OCI-LY7 (cell line): ENCODE data around the gene ZNF101. TPM values are rescaled to one million over a fixed set of nuclear protein-coding genes. Genes with fewer than 3 reads are reported as not detected.
"Not testable (repeated sequence)": the region's sequence is repeated elsewhere in the genome, so short reads cannot be mapped to it uniquely, and the experiment has no call there.

Experiments
- BruUV-seq: library from RNA; stranded (reverse); fragments of 400-500 nt; replicated peaks from 2 replicates; lab custom pipeline; 2021; lab: Mats Ljungman, UMichigan
- CTCF ChIA-PET: fragments of 300-600 bp; sonication (Branson Sonifier 250); formaldehyde crosslinking; loops from one replicate; lab custom pipeline; 2022; ENCODE audit warnings: antibody characterized with exemption; ENCODE audit not compliant: unreplicated experiment; lab: Charles Lee
- POLR2A ChIA-PET: fragments of 300-600 bp; sonication (Branson Sonifier 250); formaldehyde crosslinking; loops from one replicate; lab custom pipeline; 2022; ENCODE audit warnings: antibody characterized with exemption; lab: Charles Lee
- DNase-seq: peaks from one replicate; pipeline ENCODE4 v3.0.0-alpha.2; 2015; ENCODE audit warnings: low spot score
- H2AFZ ChIP-seq: fragments of 200-600 bp; sonication (generic), shearing (Covaris generic); 2 replicates; pipeline ENCODE4 v1.6.1; 2014; ENCODE audit warnings: mild to moderate bottlenecking, antibody characterized with exemption, low read length, moderate library complexity
- H3K27ac ChIP-seq: fragments of 200-600 bp; sonication (generic); 2 replicates; pipeline ENCODE4 v1.5.1; 2014; ENCODE audit warnings: mixed run types, low read depth, mild to moderate bottlenecking, moderate library complexity, low read length, inconsistent platforms; ENCODE audit not compliant: poor library complexity, severe bottlenecking
- H3K36me3 ChIP-seq: fragments of 200-600 bp; sonication (generic); 2 replicates; pipeline ENCODE4 v1.6.1; 2014; ENCODE audit warnings: mild to moderate bottlenecking, antibody characterized with exemption, low read length, moderate library complexity, mixed read lengths; ENCODE audit not compliant: insufficient read depth
- H3K4me1 ChIP-seq: fragments of 200-600 bp; sonication (generic); 2 replicates; pipeline ENCODE4 v1.5.1; 2014; ENCODE audit warnings: mild to moderate bottlenecking, low read length; ENCODE audit not compliant: insufficient read depth, poor library complexity, severe bottlenecking
- H3K4me2 ChIP-seq: fragments of 200-600 bp; sonication (generic); 2 replicates; pipeline ENCODE4 v1.6.1; 2014; ENCODE audit warnings: mild to moderate bottlenecking, low read length
- H3K4me3 ChIP-seq: fragments of 200-600 bp; sonication (generic); 2 replicates; pipeline ENCODE4 v1.5.1; 2014; ENCODE audit warnings: mild to moderate bottlenecking, low read depth, low read length; ENCODE audit not compliant: poor library complexity, severe bottlenecking
- H3K79me2 ChIP-seq: fragments of 200-600 bp; sonication (generic); 2 replicates; pipeline ENCODE4 v1.6.1; 2016; ENCODE audit warnings: low read depth, mild to moderate bottlenecking, low read length, moderate library complexity, mixed read lengths; ENCODE audit not compliant: insufficient read depth
- H3K9me2 ChIP-seq: fragments of 200-600 bp; sonication (generic); 2 replicates; pipeline ENCODE4 v1.6.1; 2016; ENCODE audit warnings: mild to moderate bottlenecking, low read length, mixed read lengths; ENCODE audit not compliant: insufficient read depth
- H3K9me3 ChIP-seq: fragments of 200-600 bp; sonication (generic); 2 replicates; pipeline ENCODE4 v1.6.1; 2014; ENCODE audit warnings: mild to moderate bottlenecking, mixed run types, low read length, mixed read lengths
- H4K20me1 ChIP-seq: fragments of 200-600 bp; sonication (generic); 2 replicates; pipeline ENCODE4 v1.6.1; 2014; ENCODE audit warnings: mild to moderate bottlenecking, antibody characterized with exemption, low read length, moderate library complexity, mixed read lengths; ENCODE audit not compliant: insufficient read depth
- CTCF ChIP-seq: fragments of 200-600 bp; sonication (generic); conservative IDR thresholded peaks from 2 replicates; pipeline ENCODE4 v1.5.1; 2014; ENCODE audit warnings: mild to moderate bottlenecking, antibody characterized with exemption, low read length, moderate library complexity, mixed read lengths
- EZH2phosphoT487 ChIP-seq: fragments of 200-600 bp; sonication (generic); IDR thresholded peaks from 2 replicates; pipeline ENCODE4 v1.6.1; 2018; ENCODE audit warnings: low read depth, borderline replicate concordance, mild to moderate bottlenecking, mixed run types, antibody characterized with exemption, low read length, moderate library complexity, mixed read lengths
- intact Hi-C: fragments of 100-400 bp; cut with micrococcal nuclease; formaldehyde crosslinking; loops from one replicate; pipeline ENCODE4 v1.10.0; 2022; ENCODE audit not compliant: unreplicated experiment
- total RNA-seq, 2 experiments: library from RNA; depleted of rRNA in 1 of 2; stranded (reverse); fragments of >200 nt in 1 of 2; shearing (Covaris generic) in 1 of 2; gene quantifications; 2 replicates each; pipeline ENCODE4 v1.2.3, GENCODE V29; 2014 to 2022

ZNF101 gene
- total RNA-seq, 2 experiments from 2014 or later = 66.6 to 83.8 TPM

GRCh38 chr19:19687090-19687489 lies 18.5 kb downstream of the ZNF101 start:
- peaks cover 5% of the 10 kb centered on the region; the same call in 1 of the 2 replicates for H3K9me3 ChIP-seq
- H3K4me1 ChIP-seq = no peaks in the 10 kb centered on the region
- ChIA-PET CTCF (no interaction called here), POLR2A (no interaction called here)
- peaks cover 47% of the 10 kb centered on the region for H3K36me3 ChIP-seq
- TF ChIP-seq CTCF = no peak
- peak; percentile 49 for DNase-seq
- H3K27ac ChIP-seq = no peak overlapping the region
- H3K79me2 ChIP-seq = peaks cover 7% of the 10 kb centered on the region; the same call in 1 of the 2 replicates
- H2AFZ ChIP-seq = no peak overlapping the region
- intact Hi-C loops = no loop called here
- no peaks in the 10 kb centered on the region for H3K9me2 ChIP-seq
- no peaks in the 10 kb centered on the region for H4K20me1 ChIP-seq
- BruUV-seq = no TSS peak
- no peak overlapping the region for H3K4me2 ChIP-seq
- no peak overlapping the region for H3K4me3 ChIP-seq

DNA sequence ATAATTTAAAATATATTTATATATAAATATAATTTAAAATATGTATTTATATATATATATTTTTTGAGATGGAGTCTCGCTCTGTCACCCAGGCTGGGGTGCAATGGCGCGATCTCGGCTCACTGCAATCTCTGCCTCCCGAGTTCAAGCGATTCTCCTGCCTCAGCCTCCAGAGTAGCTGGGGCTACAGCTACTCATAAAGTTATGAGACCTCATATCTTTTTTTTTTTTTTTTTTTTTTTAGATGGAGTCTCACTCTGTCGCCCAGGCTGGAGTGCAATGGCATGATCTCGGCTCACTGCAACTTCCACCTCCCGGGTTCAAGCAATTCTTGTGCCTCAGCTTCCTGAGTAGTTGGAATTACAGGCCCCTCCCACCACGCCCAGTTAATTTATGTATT lies 20.4 kb downstream of the ZNF101 start:
- H3K4me3 ChIP-seq, CTCF ChIA-PET, DNase-seq, H3K4me1 ChIP-seq, BruUV-seq, H3K9me2 ChIP-seq, H3K27ac ChIP-seq, POLR2A ChIA-PET, intact Hi-C loops, H4K20me1 ChIP-seq, H3K4me2 ChIP-seq, H3K9me3 ChIP-seq, H3K79me2 ChIP-seq, H2AFZ ChIP-seq: not testable (repeated sequence)
- peaks cover 28% of the 10 kb centered on the region for H3K36me3 ChIP-seq

DNA sequence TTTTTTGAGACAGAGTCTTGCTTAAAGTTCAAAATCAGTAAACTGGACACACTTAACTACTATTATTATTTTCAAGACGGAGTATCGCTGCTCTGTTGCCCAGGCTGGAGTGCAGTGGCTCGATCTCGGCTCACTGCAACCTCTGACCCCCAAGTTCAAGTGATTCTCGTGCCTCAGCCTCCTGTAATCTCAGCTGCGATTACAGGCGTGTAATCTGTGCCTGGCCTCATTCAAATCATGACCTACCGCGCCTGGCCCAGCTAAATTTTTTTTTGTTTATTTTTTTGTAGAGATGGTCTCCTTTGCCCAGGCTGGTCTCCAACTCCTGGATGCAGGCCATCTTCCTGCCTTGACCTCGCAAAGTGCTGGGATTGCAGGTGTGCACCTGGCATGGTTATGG lies 23.0 kb downstream of the ZNF101 start:
- Histone ChIP-seq H3K9me2 (no peaks in the 10 kb centered on the region), H3K9me3 (no peaks in the 10 kb centered on the region), H3K4me3 (no peak overlapping the region), H3K36me3 (peaks cover 5% of the 10 kb centered on the region; the same call in 1 of the 2 replicates), H4K20me1 (no peaks in the 10 kb centered on the region), H3K79me2 (no peaks in the 10 kb centered on the region), H3K4me2 (no peak overlapping the region), H3K4me1 (no peaks in the 10 kb centered on the region), H2AFZ (no peak overlapping the region), H3K27ac (no peak overlapping the region)
- TF ChIP-seq CTCF (no peak), EZH2phosphoT487 (no peak)
- no peak for DNase-seq
- CTCF ChIA-PET = no interaction called here
- POLR2A ChIA-PET = no interaction called here
- intact Hi-C loops = no loop called here
- no TSS peak for BruUV-seq
